Natural killer cell (primary cell): ENCODE data around the gene AKR1A1. TPM values are rescaled to one million over a fixed set of nuclear protein-coding genes. Genes with fewer than 3 reads are reported as not detected.

Experiments
- ATAC-seq, 3 donors: fragments of 150-1000 bp in 2 of 3; fragments of 200-7000 bp in 1 of 3; cut with Tn5 transposase; 1 replicate in 1 of 3; 2 replicates in 2 of 3; pipeline ENCODE4 v1.10.0; 2021; ENCODE audit warnings: mild to moderate bottlenecking in 2 of 3, moderate library complexity in 2 of 3
- DNase-seq, 2 donors: peaks; one replicate each; pipeline versions ENCODE4 v3.0.0 to v3.0.0-alpha.2; 2013 to 2021; ENCODE audit warnings: mixed read lengths in 1 of 2
- H3K27ac ChIP-seq: one replicate; pipeline ENCODE4 v1.5.1; 2013; ENCODE audit warnings: mild to moderate bottlenecking, low read length
- H3K27me3 ChIP-seq: one replicate; pipeline ENCODE4 v1.6.1; 2013; ENCODE audit warnings: low read length; ENCODE audit not compliant: control insufficient read depth, insufficient read depth
- H3K36me3 ChIP-seq: one replicate; pipeline ENCODE4 v1.6.1; 2013; ENCODE audit warnings: low read length; ENCODE audit not compliant: control insufficient read depth, insufficient read depth
- H3K4me1 ChIP-seq: one replicate; pipeline ENCODE4 v1.6.1; 2013; ENCODE audit warnings: low read length; ENCODE audit not compliant: control insufficient read depth, insufficient read depth
- H3K4me3 ChIP-seq: one replicate; pipeline ENCODE4 v1.5.1; 2013; ENCODE audit warnings: low read length
- H3K9me3 ChIP-seq: one replicate; pipeline ENCODE4 v1.6.1; 2013; ENCODE audit warnings: low read length; ENCODE audit not compliant: control insufficient read depth, insufficient read depth
- H3K27ac Mint-ChIP-seq, 2 donors: one replicate each; pipeline ENCODE4 v1.8.0; 2022; ENCODE audit warnings: mild to moderate bottlenecking in 2 of 2, mixed read lengths in 2 of 2, moderate library complexity in 1 of 2
- H3K27me3 Mint-ChIP-seq, 2 donors: one replicate each; pipeline ENCODE4 v1.8.0; 2022; ENCODE audit warnings: low read depth in 2 of 2, mixed read lengths in 2 of 2
- H3K36me3 Mint-ChIP-seq: one replicate; pipeline ENCODE4 v1.8.0; 2022; ENCODE audit warnings: mixed read lengths
- H3K4me1 Mint-ChIP-seq, 2 donors: one replicate each; pipeline ENCODE4 v1.8.0; 2022; ENCODE audit warnings: mixed read lengths in 2 of 2
- H3K4me3 Mint-ChIP-seq: one replicate; pipeline ENCODE4 v1.8.0; 2022; ENCODE audit warnings: mild to moderate bottlenecking, moderate library complexity, mixed read lengths
- H3K9me3 Mint-ChIP-seq, 2 donors: one replicate each; pipeline ENCODE4 v1.8.0; 2022; ENCODE audit warnings: mixed read lengths in 2 of 2
- CTCF ChIP-seq: fragments of 200-600 bp; IDR thresholded peaks from one replicate; pipeline ENCODE4 v1.8.0; 2022; ENCODE audit warnings: antibody characterized with exemption
- WGBS: methylation state at CpG from one replicate; pipeline ENCODE4 v1.1.7; 2013; ENCODE audit warnings: missing lambda C conversion rate; ENCODE audit not compliant: insufficient coverage; 5-methylcytosine and 5-hydroxymethylcytosine counted together
- intact Hi-C: fragments of 100-400 bp; cut with micrococcal nuclease; formaldehyde crosslinking; loops from one replicate; pipeline ENCODE4 v1.14.2; 2022
- total RNA-seq, 4 donors: library from RNA; stranded (reverse); fragments of 120-200 nt in 1 of 4; gene quantifications; one replicate each; pipeline versions ENCODE4 v1.2.3 to v1.2.4, GENCODE V29; 2013 to 2022

AKR1A1 gene
- total RNA-seq, 3 donors from 2014 or later (not counting 1 experiment from before 2014, with no cell fraction given): 45.7 to 54.2 (median 53.9) TPM

- Mint-ChIP-seq H3K9me3 (no peaks in the 10 kb centered on the region), H3K27me3 (no peaks in the 10 kb centered on the region), H3K4me3 (no peak overlapping the region), H3K36me3 (no peaks in the 10 kb centered on the region), H3K4me1 (peaks cover 22 to 24% of the 10 kb centered on the region in 2 donors), H3K27ac (no peak overlapping the region)
- Histone ChIP-seq H3K36me3 (peaks cover 6% of the 10 kb centered on the region), H3K9me3 (no peaks in the 10 kb centered on the region), H3K4me3 (no peak overlapping the region), H3K4me1 (peaks cover 14% of the 10 kb centered on the region), H3K27ac (no peak overlapping the region), H3K27me3 (no peaks in the 10 kb centered on the region)
- 87% methylated on average over 1 of the region's 1 CpG for WGBS
- ATAC-seq (no peak), DNase-seq (peak in 1 of 2 donors; percentile 26)
- no peak for TF ChIP-seq CTCF
- intact Hi-C loops: no loop called here
Observed at GRCh38 chr1:45552331-45552730, 1.7 kb downstream of the AKR1A1 start.

DNA sequence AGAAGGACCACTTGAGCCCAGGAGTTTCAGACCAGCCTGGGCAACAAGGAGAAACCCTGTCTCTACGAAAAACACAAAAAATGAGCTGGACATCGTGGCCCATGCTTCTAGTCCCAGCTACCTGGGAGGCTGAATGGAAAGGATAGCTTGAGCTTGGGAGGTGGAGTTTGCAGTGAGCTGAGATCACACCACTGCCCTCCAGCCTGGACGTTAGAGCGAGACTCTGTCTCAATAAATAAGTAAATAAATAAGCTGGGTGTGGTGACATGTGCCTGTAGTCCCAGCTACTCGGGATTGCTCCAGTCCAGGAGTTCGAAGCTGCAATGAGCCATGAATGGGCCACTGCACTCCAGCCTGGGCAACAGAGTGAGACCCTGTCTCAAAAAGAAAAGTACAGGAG lies 3.6 kb downstream of the AKR1A1 start:
- Mint-ChIP-seq H3K36me3 (no peaks in the 10 kb centered on the region), H3K27me3 (no peaks in the 10 kb centered on the region), H3K4me1 (peaks cover 25 to 27% of the 10 kb centered on the region in 2 donors), H3K27ac (no peak overlapping the region), H3K4me3 (no peak overlapping the region), H3K9me3 (no peaks in the 10 kb centered on the region)
- intact Hi-C loops: no loop called here
- Histone ChIP-seq H3K9me3 (no peaks in the 10 kb centered on the region), H3K27me3 (no peaks in the 10 kb centered on the region), H3K4me3 (no peak overlapping the region), H3K36me3 (peaks cover 6% of the 10 kb centered on the region), H3K4me1 (peaks cover 14% of the 10 kb centered on the region), H3K27ac (no peak overlapping the region)
- 96% methylated on average over 6 of the region's 6 CpGs for WGBS
- ATAC-seq (no peak), DNase-seq (no peak)
- no peak for TF ChIP-seq CTCF

- no peak for TF ChIP-seq CTCF
- Histone ChIP-seq H3K27ac (no peak overlapping the region), H3K4me1 (no peaks in the 10 kb centered on the region), H3K27me3 (no peaks in the 10 kb centered on the region), H3K9me3 (no peaks in the 10 kb centered on the region), H3K36me3 (peaks cover 13% of the 10 kb centered on the region), H3K4me3 (no peak overlapping the region)
- intact Hi-C loops: no loop called here
- Mint-ChIP-seq H3K27me3 (no peaks in the 10 kb centered on the region), H3K9me3 (no peaks in the 10 kb centered on the region), H3K4me3 (no peak overlapping the region), H3K36me3 (no peaks in the 10 kb centered on the region), H3K27ac (no peak overlapping the region), H3K4me1 (peaks cover 7% of the 10 kb centered on the region in 2 donors)
- no peak for ATAC-seq
- 85% methylated on average over 3 of the region's 3 CpGs for WGBS
- no peak for DNase-seq
Observed at GRCh38 chr1:45557422-45557944, 6.9 kb downstream of the AKR1A1 start.

DNA sequence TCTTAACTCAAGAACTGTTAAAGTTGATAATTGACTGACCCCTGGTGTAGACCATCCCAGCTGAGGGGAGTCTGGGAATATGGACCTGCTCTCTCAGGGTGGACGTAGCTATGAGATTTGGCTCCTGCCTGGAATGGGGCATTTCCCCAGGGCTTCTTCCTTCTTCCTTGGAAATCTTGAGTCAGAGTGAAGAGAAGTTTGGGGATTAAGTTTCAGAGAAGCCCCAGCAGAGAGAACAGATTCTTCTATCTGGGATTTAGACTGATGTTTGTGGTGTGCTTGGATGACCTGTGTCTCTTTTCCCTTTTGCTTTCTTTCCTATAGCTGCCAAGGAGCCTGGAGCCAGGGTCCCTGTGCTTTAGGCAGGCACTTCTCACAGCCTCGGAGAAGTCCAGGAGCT lies 13.2 kb downstream of the AKR1A1 start:
- DNase-seq: no peak
- Histone ChIP-seq H3K27me3 (no peaks in the 10 kb centered on the region), H3K36me3 (peaks cover 38% of the 10 kb centered on the region), H3K4me1 (no peaks in the 10 kb centered on the region), H3K4me3 (no peak overlapping the region), H3K27ac (no peak overlapping the region), H3K9me3 (no peaks in the 10 kb centered on the region)
- WGBS: 93% methylated on average over 2 of the region's 2 CpGs
- no peak for TF ChIP-seq CTCF
- intact Hi-C loops: no loop called here
- no peaks in the 10 kb centered on the region for H3K4me1 Mint-ChIP-seq
- no peak overlapping the region for H3K4me3 Mint-ChIP-seq
- no peak for ATAC-seq
- H3K36me3 Mint-ChIP-seq: no peaks in the 10 kb centered on the region
- no peaks in the 10 kb centered on the region for H3K27me3 Mint-ChIP-seq
- H3K9me3 Mint-ChIP-seq: no peaks in the 10 kb centered on the region
- no peak overlapping the region for H3K27ac Mint-ChIP-seq
